K562 (cell line): Measurements from ENCODE around the gene BRCA1. TPM values are rescaled to one million over a fixed set of nuclear protein-coding genes. Genes with fewer than 3 reads are reported as not detected.

ENCODE experiments used
- BRD9 ChIP-seq: fragments of 450-650 bp; IDR thresholded peaks from 2 replicates; pipeline ENCODE4 v1.6.1; 2018; ENCODE audit warnings: low read depth; ENCODE audit not compliant: partially characterized antibody
- CCNT2 ChIP-seq: IDR thresholded peaks from 2 replicates; pipeline ENCODE4 v1.6.1; 2011; ENCODE audit warnings: borderline replicate concordance, low read depth, mild to moderate bottlenecking, moderate library complexity, mixed read lengths, low read length; ENCODE audit not compliant: insufficient read length; ENCODE audit errors: extremely low read depth
- CHD4 ChIP-seq: fragments of 200-600 bp; sonication (generic); IDR thresholded peaks from 3 replicates; pipeline ENCODE4 v1.6.1; 2012; ENCODE audit warnings: low read depth, mild to moderate bottlenecking, mixed read lengths, low read length, inconsistent platforms; ENCODE audit not compliant: insufficient read depth, insufficient replicate concordance, poor library complexity, severe bottlenecking
- DNMT1 ChIP-seq: fragments of 450-650 bp; IDR thresholded peaks from 2 replicates; pipeline ENCODE4 v1.6.1; 2016; ENCODE audit warnings: antibody characterized with exemption, mild to moderate bottlenecking
- POLR2AphosphoS2 ChIP-seq: IDR thresholded peaks from 2 replicates; pipeline ENCODE4 v1.6.1; 2012; ENCODE audit warnings: low read length, improper control_type of control experiment
- POLR2AphosphoS5 ChIP-seq: IDR thresholded peaks from 2 replicates; pipeline ENCODE4 v1.6.1; 2011; ENCODE audit warnings: mild to moderate bottlenecking, low read depth, low read length, moderate library complexity; ENCODE audit not compliant: control insufficient read depth, insufficient read depth
- POLR2B ChIP-seq: fragments of 450-650 bp; IDR thresholded peaks from 2 replicates; pipeline ENCODE4 v1.6.1; 2018; ENCODE audit warnings: low read depth; ENCODE audit not compliant: partially characterized antibody
- SUPT5H ChIP-seq: fragments of 450-650 bp; IDR thresholded peaks from 2 replicates; pipeline ENCODE4 v1.6.1; 2016
- YBX1 ChIP-seq: fragments of 450-650 bp; IDR thresholded peaks from 2 replicates; pipeline ENCODE4 v1.7.1; 2016; ENCODE audit warnings: mild to moderate bottlenecking
- ZFP1 ChIP-seq: fragments of 450-650 bp; formaldehyde crosslinking; IDR thresholded peaks from 2 replicates; pipeline ENCODE4 v1.4.0; 2020; ENCODE audit warnings: mild to moderate bottlenecking, mixed read lengths
- polyA plus RNA-seq, 8 experiments: library from polyadenylated mRNA; depleted of rRNA in 4 of 8; stranded (reverse) in 5 of 8; unstranded in 3 of 8; fragments of >200 nt; fragmentation: Nextera tagmentation in 2 of 8; fragmentation: Illumina TruSeq in 1 of 8; extraction: Ambion mirVana in 2 of 8; extraction: Trizol in 1 of 8; gene quantifications; 2 replicates each; pipeline versions ENCODE4 v1.2.1 to v1.2.3, GENCODE V29; 2011 to 2014; ENCODE audit warnings: inconsistent platforms in 1 of 8, missing spikeins in 1 of 8
- total RNA-seq, 7 experiments: library from RNA; depleted of rRNA in 6 of 7; stranded (reverse); fragments of >200 nt in 6 of 7; fragmentation: Illumina TruSeq in 2 of 7; extraction: Trizol in 2 of 7; gene quantifications; 2 replicates each; pipeline versions ENCODE4 v1.2.1 to v1.2.3, GENCODE V29; 2011 to 2021; ENCODE audit warnings: low replicate concordance in 1 of 7
- TF ChIP-seq, protein P1 (sequence below): sonication (generic); formaldehyde crosslinking; IDR thresholded peaks from 2 replicates; pipeline ENCODE4 v1.8.1; 2023; ENCODE audit warnings: mild to moderate bottlenecking, missing genetic modification reagents
- TF ChIP-seq, protein P2 (sequence below): sonication (generic); IDR thresholded peaks from 2 replicates; pipeline ENCODE4 v1.6.1; 2016
- TF ChIP-seq, protein P3 (sequence below): conservative IDR thresholded peaks from 2 replicates; pipeline ENCODE4 v1.6.1; 2011; ENCODE audit warnings: low read depth, mild to moderate bottlenecking, low read length; ENCODE audit not compliant: control insufficient read depth
- TF ChIP-seq, protein P4 (sequence below): fragments of 250-450 bp; sonication (Bioruptor Pico); IDR thresholded peaks from 2 replicates; pipeline ENCODE4 v1.8.0; 2021; ENCODE audit warnings: mild to moderate bottlenecking, moderate library complexity
- TF ChIP-seq, protein P5 (sequence below): sonication (generic); formaldehyde crosslinking; IDR thresholded peaks from 2 replicates; pipeline ENCODE4 v1.8.0; 2022; ENCODE audit warnings: mild to moderate bottlenecking, missing genetic modification reagents
- TF ChIP-seq, protein P6 (sequence below), 3 experiments: IDR thresholded peaks in 2 of 3; conservative IDR thresholded peaks in 1 of 3; 2 replicates each; pipeline ENCODE4 v1.5.1; 2011 to 2012; ENCODE audit warnings: low read length in 3 of 3, mild to moderate bottlenecking in 3 of 3, control low read depth in 2 of 3, improper control_type of control experiment in 1 of 3, inconsistent platforms in 1 of 3, low read depth in 1 of 3, mixed read lengths in 1 of 3, moderate library complexity in 1 of 3; ENCODE audit not compliant: insufficient read depth in 2 of 3
- TF ChIP-seq, protein P7 (sequence below): sonication (generic); formaldehyde crosslinking; IDR thresholded peaks from 2 replicates; pipeline ENCODE4 v1.8.0; 2022; ENCODE audit warnings: missing genetic modification reagents, mild to moderate bottlenecking, moderate library complexity, borderline replicate concordance

Gene BRCA1
- total and polyA plus RNA-seq, 9 of the 15 experiments (the other 6 are each of a cell fraction or from before 2014, with no cell fraction given): 25.9 to 95.3 (median 62.3) TPM

DNA sequence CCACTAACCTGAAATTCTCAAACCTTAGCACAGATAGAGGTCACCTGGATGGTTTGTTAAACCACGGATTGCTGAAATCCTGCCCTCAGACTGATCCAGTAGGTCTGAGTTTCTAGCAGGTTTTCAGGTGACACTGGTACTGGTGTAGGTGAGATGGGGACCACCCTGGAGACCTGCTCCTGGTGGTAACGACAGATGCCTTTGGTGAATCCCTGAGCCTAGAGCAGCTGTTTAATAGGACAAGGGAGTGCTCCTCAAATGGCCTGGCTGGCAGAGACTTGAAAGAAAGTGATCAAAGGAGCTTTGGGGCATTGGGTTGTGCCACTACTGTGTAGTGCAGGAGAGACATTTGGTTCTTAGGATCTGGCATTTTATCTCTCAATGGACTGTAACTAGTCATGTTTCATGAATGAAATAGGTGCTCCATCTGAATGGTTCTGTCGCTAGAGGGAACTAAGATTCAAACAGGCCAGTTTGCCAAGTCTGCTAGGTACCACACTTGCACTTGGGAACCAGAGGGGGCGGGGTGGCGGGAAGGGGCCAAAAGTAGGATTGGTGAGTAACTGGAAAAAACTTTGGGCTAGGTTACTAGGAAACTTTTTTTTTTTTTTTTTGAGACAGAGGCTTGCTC is 121.5 kb downstream of the BRCA1 start (continued):
- TF ChIP-seq, protein P1, sequence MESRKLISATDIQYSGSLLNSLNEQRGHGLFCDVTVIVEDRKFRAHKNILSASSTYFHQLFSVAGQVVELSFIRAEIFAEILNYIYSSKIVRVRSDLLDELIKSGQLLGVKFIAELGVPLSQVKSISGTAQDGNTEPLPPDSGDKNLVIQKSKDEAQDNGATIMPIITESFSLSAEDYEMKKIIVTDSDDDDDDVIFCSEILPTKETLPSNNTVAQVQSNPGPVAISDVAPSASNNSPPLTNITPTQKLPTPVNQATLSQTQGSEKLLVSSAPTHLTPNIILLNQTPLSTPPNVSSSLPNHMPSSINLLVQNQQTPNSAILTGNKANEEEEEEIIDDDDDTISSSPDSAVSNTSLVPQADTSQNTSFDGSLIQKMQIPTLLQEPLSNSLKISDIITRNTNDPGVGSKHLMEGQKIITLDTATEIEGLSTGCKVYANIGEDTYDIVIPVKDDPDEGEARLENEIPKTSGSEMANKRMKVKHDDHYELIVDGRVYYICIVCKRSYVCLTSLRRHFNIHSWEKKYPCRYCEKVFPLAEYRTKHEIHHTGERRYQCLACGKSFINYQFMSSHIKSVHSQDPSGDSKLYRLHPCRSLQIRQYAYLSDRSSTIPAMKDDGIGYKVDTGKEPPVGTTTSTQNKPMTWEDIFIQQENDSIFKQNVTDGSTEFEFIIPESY (CRISPR knock-in tag): peak; percentile 70
- TF ChIP-seq, protein P2, sequence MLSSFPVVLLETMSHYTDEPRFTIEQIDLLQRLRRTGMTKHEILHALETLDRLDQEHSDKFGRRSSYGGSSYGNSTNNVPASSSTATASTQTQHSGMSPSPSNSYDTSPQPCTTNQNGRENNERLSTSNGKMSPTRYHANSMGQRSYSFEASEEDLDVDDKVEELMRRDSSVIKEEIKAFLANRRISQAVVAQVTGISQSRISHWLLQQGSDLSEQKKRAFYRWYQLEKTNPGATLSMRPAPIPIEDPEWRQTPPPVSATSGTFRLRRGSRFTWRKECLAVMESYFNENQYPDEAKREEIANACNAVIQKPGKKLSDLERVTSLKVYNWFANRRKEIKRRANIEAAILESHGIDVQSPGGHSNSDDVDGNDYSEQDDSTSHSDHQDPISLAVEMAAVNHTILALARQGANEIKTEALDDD: peak; percentile 22; the same call in 1 of the 2 replicates
- TF ChIP-seq, protein P3, sequence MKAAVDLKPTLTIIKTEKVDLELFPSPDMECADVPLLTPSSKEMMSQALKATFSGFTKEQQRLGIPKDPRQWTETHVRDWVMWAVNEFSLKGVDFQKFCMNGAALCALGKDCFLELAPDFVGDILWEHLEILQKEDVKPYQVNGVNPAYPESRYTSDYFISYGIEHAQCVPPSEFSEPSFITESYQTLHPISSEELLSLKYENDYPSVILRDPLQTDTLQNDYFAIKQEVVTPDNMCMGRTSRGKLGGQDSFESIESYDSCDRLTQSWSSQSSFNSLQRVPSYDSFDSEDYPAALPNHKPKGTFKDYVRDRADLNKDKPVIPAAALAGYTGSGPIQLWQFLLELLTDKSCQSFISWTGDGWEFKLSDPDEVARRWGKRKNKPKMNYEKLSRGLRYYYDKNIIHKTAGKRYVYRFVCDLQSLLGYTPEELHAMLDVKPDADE: no peak
- TF ChIP-seq, protein P4, sequence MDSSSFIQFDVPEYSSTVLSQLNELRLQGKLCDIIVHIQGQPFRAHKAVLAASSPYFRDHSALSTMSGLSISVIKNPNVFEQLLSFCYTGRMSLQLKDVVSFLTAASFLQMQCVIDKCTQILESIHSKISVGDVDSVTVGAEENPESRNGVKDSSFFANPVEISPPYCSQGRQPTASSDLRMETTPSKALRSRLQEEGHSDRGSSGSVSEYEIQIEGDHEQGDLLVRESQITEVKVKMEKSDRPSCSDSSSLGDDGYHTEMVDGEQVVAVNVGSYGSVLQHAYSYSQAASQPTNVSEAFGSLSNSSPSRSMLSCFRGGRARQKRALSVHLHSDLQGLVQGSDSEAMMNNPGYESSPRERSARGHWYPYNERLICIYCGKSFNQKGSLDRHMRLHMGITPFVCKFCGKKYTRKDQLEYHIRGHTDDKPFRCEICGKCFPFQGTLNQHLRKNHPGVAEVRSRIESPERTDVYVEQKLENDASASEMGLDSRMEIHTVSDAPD (CRISPR knock-in tag): no peak
- TF ChIP-seq, protein P5, sequence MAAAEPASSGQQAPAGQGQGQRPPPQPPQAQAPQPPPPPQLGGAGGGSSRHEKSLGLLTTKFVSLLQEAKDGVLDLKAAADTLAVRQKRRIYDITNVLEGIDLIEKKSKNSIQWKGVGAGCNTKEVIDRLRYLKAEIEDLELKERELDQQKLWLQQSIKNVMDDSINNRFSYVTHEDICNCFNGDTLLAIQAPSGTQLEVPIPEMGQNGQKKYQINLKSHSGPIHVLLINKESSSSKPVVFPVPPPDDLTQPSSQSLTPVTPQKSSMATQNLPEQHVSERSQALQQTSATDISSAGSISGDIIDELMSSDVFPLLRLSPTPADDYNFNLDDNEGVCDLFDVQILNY (CRISPR knock-in tag): no peak
- TF ChIP-seq CCNT2 (no peak), BRD9 (no peak), SUPT5H (peak; percentile 63; the same call in 1 of the 2 replicates), YBX1 (no peak), POLR2AphosphoS2 (peak; percentile 93), POLR2B (peak; percentile 53), CHD4 (no peak), ZFP1 (no peak), DNMT1 (no peak), POLR2AphosphoS5 (0 out of 2 replicates have a peak, but pooled peaks have one; percentile 5)
- TF ChIP-seq, protein P6, sequence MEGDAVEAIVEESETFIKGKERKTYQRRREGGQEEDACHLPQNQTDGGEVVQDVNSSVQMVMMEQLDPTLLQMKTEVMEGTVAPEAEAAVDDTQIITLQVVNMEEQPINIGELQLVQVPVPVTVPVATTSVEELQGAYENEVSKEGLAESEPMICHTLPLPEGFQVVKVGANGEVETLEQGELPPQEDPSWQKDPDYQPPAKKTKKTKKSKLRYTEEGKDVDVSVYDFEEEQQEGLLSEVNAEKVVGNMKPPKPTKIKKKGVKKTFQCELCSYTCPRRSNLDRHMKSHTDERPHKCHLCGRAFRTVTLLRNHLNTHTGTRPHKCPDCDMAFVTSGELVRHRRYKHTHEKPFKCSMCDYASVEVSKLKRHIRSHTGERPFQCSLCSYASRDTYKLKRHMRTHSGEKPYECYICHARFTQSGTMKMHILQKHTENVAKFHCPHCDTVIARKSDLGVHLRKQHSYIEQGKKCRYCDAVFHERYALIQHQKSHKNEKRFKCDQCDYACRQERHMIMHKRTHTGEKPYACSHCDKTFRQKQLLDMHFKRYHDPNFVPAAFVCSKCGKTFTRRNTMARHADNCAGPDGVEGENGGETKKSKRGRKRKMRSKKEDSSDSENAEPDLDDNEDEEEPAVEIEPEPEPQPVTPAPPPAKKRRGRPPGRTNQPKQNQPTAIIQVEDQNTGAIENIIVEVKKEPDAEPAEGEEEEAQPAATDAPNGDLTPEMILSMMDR (IDR thresholded peaks at IDR 0.05 in 2 of 3, conservative IDR thresholded peaks at IDR 0.05 in 1 of 3; ENCODE audit: insufficient read depth in 2 of 3, low read depth in 1 of 3, low read length in 3 of 3): peak in 2 of 3 experiments; percentile 21 to 30; a peak in 3 of 6 replicates
- TF ChIP-seq, protein P7, sequence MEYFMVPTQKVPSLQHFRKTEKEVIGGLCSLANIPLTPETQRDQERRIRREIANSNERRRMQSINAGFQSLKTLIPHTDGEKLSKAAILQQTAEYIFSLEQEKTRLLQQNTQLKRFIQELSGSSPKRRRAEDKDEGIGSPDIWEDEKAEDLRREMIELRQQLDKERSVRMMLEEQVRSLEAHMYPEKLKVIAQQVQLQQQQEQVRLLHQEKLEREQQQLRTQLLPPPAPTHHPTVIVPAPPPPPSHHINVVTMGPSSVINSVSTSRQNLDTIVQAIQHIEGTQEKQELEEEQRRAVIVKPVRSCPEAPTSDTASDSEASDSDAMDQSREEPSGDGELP (CRISPR knock-in tag): no peak
